Spleen (tissue), 7 donors: ENCODE measurements around the gene ZMYND15.

Experiments
- POLR2A ChIP-seq, 3 donors: fragments of 450-650 bp; IDR thresholded peaks; one replicate each; pipeline ENCODE4 v1.5.1; 2017; ENCODE audit warnings: antibody characterized with exemption in 3 of 3, mild to moderate bottlenecking in 1 of 3
- POLR2AphosphoS5 ChIP-seq, 3 donors: sonication (generic); formaldehyde crosslinking; IDR thresholded peaks; one replicate each; pipeline ENCODE4 v1.5.1; 2017; ENCODE audit warnings: antibody characterized with exemption in 3 of 3
- TF ChIP-seq, protein P1 (sequence below), 11 experiments: fragments of 200-600 bp in 7 of 11; fragments of 450-650 bp in 4 of 11; sonication (generic) in 4 of 11; IDR thresholded peaks in 8 of 11; conservative IDR thresholded peaks in 3 of 11; 1 replicate in 7 of 11; 2 replicates in 4 of 11; pipeline versions ENCODE4 v1.4.0 to v1.8.0; 2016 to 2021; ENCODE audit warnings: antibody characterized with exemption in 11 of 11, inconsistent platforms in 4 of 11, mild to moderate bottlenecking in 1 of 11
- donor health status: DM: no; HTN: no; CAD: no; lungs with moderate emphysema.
- donor health status: DM: no; HTN: no; CAD: no.
- donor health status: DM: no; HTN: no; CAD: no.

DNA sequence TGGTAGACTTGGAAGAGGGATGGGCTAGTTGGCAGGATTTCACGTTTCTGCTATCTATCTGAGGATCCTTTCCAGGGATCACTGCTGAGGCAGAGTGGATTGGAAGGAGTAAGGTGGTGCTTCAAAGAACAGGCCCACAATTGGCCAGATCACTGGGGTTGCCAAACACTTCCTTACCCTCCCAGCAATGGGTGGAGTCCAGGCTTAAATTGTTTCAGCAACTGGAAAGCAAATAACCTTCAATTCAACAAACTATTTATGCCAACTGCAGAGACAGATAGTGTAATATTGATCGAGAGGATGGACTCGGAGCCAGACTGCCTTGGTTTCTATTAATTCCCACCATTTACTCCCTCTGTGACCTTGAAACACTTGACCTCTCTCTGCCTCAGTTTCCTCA is 27.1 kb upstream of the ZMYND15 start:
- TF ChIP-seq, protein P1, sequence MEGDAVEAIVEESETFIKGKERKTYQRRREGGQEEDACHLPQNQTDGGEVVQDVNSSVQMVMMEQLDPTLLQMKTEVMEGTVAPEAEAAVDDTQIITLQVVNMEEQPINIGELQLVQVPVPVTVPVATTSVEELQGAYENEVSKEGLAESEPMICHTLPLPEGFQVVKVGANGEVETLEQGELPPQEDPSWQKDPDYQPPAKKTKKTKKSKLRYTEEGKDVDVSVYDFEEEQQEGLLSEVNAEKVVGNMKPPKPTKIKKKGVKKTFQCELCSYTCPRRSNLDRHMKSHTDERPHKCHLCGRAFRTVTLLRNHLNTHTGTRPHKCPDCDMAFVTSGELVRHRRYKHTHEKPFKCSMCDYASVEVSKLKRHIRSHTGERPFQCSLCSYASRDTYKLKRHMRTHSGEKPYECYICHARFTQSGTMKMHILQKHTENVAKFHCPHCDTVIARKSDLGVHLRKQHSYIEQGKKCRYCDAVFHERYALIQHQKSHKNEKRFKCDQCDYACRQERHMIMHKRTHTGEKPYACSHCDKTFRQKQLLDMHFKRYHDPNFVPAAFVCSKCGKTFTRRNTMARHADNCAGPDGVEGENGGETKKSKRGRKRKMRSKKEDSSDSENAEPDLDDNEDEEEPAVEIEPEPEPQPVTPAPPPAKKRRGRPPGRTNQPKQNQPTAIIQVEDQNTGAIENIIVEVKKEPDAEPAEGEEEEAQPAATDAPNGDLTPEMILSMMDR (IDR thresholded peaks at IDR 0.05 in 8 of 11, conservative IDR thresholded peaks at IDR 0.05 in 3 of 11) = no peak
- TF ChIP-seq POLR2A (IDR thresholded peaks at IDR 0.05) = no peak
- TF ChIP-seq POLR2AphosphoS5 (IDR thresholded peaks at IDR 0.05) = peak in 1 of 3 donors; percentile 42
